ENCODE results near the gene CDNF. TPM values are rescaled to one million over a fixed set of nuclear protein-coding genes. Genes with fewer than 3 reads are reported as not detected.

Gene CDNF
- total and polyA plus RNA-seq, 3 donors from 2014 or later = 10.0 to 46.7 (median 14.1) TPM

DNA sequence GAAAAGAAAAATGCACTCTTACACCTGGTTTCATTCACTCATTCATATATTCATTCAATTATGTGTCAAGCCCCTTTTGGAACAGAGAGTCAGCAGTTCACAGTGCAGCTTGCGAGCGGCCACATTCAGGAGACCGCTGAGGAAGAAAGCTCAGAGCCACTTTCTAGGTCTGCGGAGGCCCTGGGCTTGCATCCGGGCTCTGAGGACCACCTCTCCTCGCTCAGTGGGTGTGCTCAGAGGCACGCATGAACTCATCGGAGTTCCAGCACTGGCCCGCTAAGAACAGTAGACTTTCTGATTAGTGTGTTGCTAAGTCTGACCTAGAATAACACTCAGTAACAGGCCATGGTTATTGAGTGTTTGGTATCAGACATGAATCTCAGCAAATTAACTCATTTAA is 61.3 kb downstream of the CDNF start:
- DNase-seq = no peak
- Histone ChIP-seq H3K4me3 (no peak overlapping the region), H3K9me3 (no peaks in the 10 kb centered on the region), H3K4me1 (no peaks in the 10 kb centered on the region), H3K36me3 (ENCODE audit: low read depth, missing control alignments) (no peaks in the 10 kb centered on the region), H3K27ac (no peak overlapping the region), H3K27me3 (no peaks in the 10 kb centered on the region)
- 87 to 88% methylated on average over 9 of the region's 9 CpGs for WGBS, 2 donors
- intact Hi-C loops (cut with DNase I; ENCODE audit: low total_unique reads) = no loop called here
- TF ChIP-seq, protein P1, sequence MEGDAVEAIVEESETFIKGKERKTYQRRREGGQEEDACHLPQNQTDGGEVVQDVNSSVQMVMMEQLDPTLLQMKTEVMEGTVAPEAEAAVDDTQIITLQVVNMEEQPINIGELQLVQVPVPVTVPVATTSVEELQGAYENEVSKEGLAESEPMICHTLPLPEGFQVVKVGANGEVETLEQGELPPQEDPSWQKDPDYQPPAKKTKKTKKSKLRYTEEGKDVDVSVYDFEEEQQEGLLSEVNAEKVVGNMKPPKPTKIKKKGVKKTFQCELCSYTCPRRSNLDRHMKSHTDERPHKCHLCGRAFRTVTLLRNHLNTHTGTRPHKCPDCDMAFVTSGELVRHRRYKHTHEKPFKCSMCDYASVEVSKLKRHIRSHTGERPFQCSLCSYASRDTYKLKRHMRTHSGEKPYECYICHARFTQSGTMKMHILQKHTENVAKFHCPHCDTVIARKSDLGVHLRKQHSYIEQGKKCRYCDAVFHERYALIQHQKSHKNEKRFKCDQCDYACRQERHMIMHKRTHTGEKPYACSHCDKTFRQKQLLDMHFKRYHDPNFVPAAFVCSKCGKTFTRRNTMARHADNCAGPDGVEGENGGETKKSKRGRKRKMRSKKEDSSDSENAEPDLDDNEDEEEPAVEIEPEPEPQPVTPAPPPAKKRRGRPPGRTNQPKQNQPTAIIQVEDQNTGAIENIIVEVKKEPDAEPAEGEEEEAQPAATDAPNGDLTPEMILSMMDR (IDR thresholded peaks at IDR 0.05) = no peak
- no peak for TF ChIP-seq POLR2A (IDR thresholded peaks at IDR 0.05)

DNA sequence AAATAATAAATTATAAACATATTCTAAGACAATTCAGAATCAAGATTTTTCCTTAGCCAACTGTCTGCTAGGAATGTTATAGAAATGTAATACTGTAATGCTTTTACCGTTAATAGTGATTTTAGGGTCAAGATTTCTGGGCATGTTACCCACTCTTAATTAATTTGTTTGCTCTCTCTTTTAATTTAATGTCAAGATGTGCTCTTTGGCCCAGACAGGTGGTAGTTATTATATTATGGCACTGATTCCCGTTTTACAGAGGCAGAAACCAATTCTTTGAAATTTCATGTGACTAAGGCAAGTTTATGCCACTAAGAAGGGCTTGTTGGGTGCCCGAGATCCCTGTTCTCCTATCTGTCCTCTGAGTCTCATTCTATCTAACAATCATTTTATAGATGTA is 62.2 kb downstream of the CDNF start:
- no peak for TF ChIP-seq POLR2A (IDR thresholded peaks at IDR 0.05)
- TF ChIP-seq, protein P1 (IDR thresholded peaks at IDR 0.05) = no peak
- H3K9me3 ChIP-seq = no peaks in the 10 kb centered on the region
- WGBS, 2 donors = 77 to 84% methylated on average over 3 of the region's 3 CpGs
- H3K4me1 ChIP-seq = no peaks in the 10 kb centered on the region
- no peak overlapping the region for H3K4me3 ChIP-seq
- no peak overlapping the region for H3K27ac ChIP-seq
- H3K36me3 ChIP-seq (ENCODE audit: low read depth, missing control alignments) = no peaks in the 10 kb centered on the region
- intact Hi-C loops (cut with DNase I; ENCODE audit: low total_unique reads) = no loop called here
- H3K27me3 ChIP-seq = no peaks in the 10 kb centered on the region
- no peak for DNase-seq

DNA sequence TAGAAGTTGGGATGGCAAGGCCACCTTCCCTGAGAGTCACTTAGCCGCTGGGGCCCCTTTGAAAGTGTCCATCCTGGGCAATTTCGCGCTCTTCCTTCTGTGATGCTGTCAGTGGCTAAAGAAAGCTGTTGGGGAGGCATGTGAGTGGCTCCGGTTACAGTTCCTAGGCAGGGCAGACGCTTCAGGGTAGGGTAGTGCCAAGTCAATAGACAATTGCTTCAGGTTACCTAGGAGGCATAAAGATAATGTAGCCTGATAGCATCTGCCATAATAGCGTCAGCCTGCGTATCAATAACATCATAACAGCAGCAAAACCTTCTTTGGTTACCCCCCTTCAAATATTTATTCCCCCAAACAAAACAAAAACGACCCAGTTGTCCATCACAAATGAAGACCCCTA is 63.0 kb downstream of the CDNF start, which contains the start of gene FAM107B:
TSS of gene FAM107B (minus strand) at position 101 of the 400 bp plus-strand sequence. CDS start 234 bp downstream, outside the sequence.
- no peak within 1 kb of the TSS for H3K4me3 ChIP-seq
- intact Hi-C loops (cut with DNase I; ENCODE audit: low total_unique reads) = no loop called here
- H3K27me3 ChIP-seq = no peaks in the 10 kb centered on the region
- H3K36me3 ChIP-seq (ENCODE audit: low read depth, missing control alignments) = no peaks in the 10 kb centered on the region
- TF ChIP-seq POLR2A (IDR thresholded peaks at IDR 0.05) = no peak
- TF ChIP-seq, protein P1 (IDR thresholded peaks at IDR 0.05) = no peak
- H3K9me3 ChIP-seq = no peaks in the 10 kb centered on the region
- H3K27ac ChIP-seq = no peak within 1 kb of the TSS
- 67 to 83% methylated on average over 8 of the region's 8 CpGs for WGBS, 2 donors
- H3K4me1 ChIP-seq = no peaks in the 10 kb centered on the region
- no peak for DNase-seq

DNA sequence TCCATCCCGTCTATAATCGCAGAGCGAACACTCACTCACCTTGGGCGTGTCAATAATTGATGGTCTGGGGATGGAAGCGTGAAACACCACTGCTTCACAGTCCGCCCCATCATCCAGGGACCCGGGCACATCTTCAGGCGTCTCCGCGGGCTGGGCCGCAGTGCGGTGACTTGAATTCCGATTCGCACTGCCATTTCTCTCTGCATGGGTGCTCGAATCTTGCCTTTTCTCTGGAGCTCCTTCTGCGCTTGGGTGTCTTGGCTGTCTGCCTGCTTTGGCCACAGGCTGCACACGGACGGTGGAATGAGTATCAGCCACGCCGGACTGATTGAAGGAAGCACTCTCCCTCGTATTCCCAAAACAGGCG is 63.6 kb downstream of the CDNF start:
- Histone ChIP-seq H3K27me3 (no peaks in the 10 kb centered on the region), H3K4me3 (no peak overlapping the region), H3K9me3 (no peaks in the 10 kb centered on the region), H3K4me1 (no peaks in the 10 kb centered on the region), H3K27ac (no peak overlapping the region), H3K36me3 (ENCODE audit: low read depth, missing control alignments) (no peaks in the 10 kb centered on the region)
- TF ChIP-seq, protein P1 (IDR thresholded peaks at IDR 0.05) = no peak
- no peak for TF ChIP-seq POLR2A (IDR thresholded peaks at IDR 0.05)
- whole genome bisulfite sequencing, 2 donors = 53 to 82% methylated on average over 15 to 22 of the region's 22 CpGs
- no peak for DNase-seq
- intact Hi-C loops (cut with DNase I; ENCODE audit: low total_unique reads) = no loop called here

DNA sequence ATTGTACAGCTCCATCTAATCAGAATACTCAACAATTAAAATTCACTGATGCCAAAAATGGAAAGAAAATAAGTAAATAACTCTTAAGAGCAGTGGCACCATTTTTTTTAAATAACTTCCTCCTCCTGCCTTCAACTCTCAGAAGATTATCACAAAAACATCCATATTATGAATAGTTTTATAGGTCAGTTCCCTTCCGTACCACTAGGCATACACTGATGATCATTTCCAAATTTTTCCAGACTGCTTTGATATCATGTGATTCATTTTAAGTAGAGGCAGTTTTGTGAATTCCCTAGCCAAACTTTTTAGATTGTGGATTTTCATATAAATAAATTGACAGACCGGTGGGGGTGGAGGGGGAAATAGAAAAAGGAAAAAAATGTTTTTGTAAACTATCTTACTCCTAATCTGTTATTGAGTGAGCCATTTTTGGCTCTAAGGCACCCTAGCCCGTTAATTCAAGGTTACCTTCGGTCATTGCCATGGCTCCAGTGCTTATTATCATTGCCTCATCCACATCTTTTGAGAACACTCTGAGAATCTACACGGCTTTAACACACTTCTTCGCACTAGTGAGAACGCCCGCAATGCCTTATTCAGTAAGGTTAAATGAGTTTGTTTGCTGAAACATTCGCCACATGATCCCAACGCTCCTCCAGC is 64.2 kb downstream of the CDNF start:
- TF ChIP-seq, protein P1 (IDR thresholded peaks at IDR 0.05) = peak in 1 of 3 experiments; percentile 23
- TF ChIP-seq POLR2A (IDR thresholded peaks at IDR 0.05) = no peak
- Histone ChIP-seq H3K27ac (no peak overlapping the region), H3K9me3 (no peaks in the 10 kb centered on the region), H3K36me3 (ENCODE audit: low read depth, missing control alignments) (no peaks in the 10 kb centered on the region), H3K4me1 (no peaks in the 10 kb centered on the region), H3K4me3 (no peak overlapping the region), H3K27me3 (no peaks in the 10 kb centered on the region)
- intact Hi-C loops (cut with DNase I; ENCODE audit: low total_unique reads) = no loop called here
- DNase-seq = no peak
- 60 to 77% methylated on average over 10 of the region's 10 CpGs for WGBS, 2 donors
